ENCODE results near the gene CHSY1.
"Not testable (repeated sequence)": the region's sequence is repeated elsewhere in the genome, so short reads cannot be mapped to it uniquely, and the experiment has no call there.

Gene CHSY1, protein sequence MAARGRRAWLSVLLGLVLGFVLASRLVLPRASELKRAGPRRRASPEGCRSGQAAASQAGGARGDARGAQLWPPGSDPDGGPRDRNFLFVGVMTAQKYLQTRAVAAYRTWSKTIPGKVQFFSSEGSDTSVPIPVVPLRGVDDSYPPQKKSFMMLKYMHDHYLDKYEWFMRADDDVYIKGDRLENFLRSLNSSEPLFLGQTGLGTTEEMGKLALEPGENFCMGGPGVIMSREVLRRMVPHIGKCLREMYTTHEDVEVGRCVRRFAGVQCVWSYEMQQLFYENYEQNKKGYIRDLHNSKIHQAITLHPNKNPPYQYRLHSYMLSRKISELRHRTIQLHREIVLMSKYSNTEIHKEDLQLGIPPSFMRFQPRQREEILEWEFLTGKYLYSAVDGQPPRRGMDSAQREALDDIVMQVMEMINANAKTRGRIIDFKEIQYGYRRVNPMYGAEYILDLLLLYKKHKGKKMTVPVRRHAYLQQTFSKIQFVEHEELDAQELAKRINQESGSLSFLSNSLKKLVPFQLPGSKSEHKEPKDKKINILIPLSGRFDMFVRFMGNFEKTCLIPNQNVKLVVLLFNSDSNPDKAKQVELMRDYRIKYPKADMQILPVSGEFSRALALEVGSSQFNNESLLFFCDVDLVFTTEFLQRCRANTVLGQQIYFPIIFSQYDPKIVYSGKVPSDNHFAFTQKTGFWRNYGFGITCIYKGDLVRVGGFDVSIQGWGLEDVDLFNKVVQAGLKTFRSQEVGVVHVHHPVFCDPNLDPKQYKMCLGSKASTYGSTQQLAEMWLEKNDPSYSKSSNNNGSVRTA

GRCh38 chr15:101251830-101252820 lies at the start of gene CHSY1:
TSS of gene CHSY1 (minus strand) at chr15:101252048. CDS start at chr15:101251456, 592 bp downstream.
- DNase-seq = peak; percentile 98

DNA sequence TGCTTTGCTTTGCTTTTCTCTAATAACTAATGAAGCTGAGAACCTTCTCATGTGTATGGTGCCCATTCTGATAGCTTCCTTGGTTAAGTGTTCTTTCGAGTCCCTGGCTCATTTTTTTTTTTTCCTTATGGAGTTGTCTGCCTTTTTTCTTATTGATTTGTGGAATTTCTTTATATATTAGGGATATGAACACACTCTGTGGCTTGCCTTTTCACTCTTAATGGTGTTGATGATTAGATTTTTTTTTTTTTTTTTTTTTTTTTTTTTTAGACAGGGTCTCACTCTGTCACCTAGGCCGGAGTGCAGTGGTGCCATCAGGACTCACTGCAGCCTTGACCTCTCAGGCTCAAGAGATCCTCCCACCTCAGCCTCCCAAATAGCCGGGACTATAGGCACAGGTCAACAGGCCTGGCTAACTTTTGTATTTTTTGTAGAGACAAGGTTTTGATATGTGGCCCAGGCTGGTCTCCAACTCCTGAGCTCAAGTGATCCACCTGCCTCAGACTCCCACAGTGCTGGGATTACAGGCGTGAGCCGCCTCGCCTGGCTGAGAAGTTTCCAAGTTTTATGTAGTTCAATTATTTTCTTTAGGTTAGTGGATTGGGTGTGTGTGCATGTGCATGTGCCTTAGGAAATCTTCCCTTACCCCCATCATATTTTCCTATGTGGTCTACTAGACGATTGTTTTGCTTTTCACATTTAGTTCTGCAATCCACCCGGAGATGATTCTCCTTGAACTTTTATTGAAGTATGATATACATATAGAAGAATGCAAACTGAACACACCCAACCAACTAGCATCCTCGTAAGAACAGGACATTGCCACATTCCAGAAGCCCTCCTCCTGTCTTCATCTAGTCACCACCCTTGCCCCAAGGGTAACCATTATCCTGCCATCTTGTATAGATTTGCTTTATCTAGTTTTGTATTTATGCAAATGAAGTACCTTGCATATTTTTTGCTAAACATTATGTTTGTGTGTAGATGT lies 44.9 kb upstream of the CHSY1 start:
- no peak for DNase-seq

DNA sequence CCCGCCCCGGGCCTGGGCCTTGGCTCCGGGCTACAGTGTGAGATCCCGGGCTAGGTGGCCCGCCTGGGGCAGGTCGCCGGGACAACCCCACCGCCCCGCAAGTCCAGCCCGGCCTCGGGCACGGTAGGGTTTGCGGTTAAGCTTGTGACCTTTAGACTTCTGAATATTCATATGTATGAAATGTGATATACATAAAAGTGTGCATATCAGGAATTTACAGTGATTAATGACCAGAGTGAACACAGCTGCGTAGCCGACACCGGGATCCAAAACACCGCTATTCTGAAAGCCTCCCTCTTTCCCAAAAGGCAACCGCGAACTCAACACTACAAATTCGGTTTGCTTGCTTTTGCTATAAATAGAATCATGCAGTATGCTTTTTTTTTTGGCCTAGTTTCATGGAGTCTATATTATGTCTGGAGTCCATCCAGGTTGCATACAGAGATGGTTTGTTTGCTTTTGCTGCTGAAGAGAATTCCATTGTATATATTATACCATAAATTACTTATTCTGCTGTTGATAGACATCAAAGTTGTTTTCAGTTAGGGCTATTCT lies 43.8 kb upstream of the CHSY1 start:
- DNase-seq = no peak

DNA sequence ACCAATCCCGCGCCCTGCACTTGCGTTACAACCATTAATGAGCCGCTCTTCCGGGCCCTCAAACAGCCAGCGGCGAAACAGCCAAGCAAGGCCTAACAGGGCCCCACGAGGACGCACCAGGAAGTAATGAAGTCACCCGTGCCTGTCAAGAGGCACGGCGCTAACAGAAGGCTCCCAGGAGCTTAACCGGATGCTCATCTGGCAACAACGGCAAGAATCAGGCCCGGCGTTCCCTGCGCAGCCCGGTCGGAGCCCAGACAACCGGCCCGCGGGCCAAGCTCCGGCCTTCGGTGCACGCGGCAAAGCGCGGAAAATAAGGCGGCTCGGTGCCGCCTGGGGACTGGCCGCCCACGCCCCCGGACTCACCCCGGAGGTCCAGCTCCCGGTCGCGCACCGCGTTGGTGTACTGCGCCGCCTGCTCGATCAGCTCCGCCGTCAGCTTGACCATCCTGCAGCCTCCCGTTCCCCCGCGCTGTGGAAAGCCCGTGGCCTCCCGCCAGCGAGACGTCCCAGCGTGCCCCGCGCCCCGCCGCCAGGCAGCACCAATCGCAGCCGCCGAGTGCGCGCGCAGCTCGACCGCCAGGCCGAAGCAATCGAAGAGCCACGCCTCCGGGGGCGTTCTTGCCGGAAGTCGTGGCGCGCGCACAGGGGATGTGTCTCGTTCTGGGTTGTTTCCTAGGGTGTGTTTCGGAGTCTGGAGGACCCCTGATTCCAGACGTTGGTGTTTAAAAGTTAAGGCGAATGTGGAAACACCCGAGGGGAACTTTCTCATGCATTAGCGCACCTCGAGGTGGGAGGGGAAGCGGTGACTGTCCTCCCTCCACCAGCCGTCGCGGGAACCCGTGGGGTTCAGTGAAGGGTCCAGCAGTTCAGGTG lies 43.1 kb upstream of the CHSY1 start, which contains the start of gene SNRPA1:
SNRPA1 (minus strand) TSS at position 518 of the 876 bp plus-strand sequence; CDS start at position 448, 70 bp downstream.
- DNase-seq = peak; percentile 98

DNA sequence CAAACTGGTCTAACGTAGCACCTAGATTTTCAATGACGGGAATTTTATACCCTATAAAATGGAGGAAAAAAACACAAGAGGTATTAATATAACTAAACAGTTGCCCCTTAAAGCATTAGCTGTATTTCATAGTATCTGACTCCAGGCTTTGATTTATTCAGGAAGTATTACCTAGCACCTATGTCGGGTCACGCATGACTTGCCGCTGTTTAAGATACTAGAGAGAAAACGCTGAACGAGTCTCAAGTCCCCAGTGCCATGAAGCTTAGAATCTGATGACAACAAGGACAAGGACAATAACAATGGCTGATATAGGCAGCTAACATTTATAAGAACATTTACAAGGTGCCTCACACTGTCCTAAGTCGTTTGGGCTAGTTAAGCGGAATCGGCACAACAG lies 41.3 kb upstream of the CHSY1 start:
- no peak for DNase-seq

DNA sequence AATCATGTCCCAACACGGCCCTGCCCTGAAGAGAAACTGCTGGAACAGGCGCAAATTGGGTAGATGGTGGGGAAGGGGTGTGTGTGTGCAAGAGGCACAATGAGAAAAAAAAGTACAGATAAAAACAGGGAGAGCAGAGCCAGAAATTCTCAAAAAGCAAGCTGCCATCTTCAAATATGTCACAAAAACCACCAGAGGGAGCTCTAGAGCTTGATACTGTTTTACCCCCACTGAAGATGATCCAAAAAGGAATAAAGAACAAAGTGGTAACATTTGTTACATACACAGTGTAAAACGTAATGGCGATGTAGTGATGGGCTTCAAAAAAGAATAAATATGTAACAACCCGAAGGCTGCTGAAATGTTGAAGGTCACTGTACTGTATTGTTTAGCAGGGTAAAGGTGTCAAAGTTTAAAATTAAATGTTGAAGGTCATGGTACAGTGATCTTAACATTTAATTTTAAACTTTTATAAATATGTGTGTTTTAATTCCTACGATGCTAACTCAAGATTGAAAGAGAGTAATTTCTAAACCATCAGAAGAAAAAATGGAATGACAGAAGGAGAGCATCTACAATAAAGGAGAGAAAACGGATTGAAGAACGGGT lies 37.2 kb upstream of the CHSY1 start:
- DNase-seq = peak; percentile 83

DNA sequence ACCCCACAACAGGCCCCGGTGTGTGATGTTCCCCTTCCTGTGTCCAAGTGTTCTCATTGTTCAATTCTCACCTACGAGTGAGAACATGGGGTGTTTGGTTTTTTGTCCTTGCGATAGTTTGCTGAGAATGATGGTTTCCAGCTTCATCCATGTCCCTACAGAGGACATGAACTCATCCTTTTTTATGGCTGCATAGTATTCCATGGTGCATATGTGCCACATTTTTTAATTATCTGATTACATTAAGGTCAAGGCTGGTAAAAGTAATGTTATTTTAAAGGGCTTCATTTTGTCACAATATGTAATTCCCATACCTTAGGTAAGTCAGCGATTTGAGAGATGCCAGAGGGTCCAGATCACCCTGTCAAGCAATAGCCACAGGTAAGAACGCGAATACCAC lies 35.5 kb upstream of the CHSY1 start:
- DNase-seq = not testable (repeated sequence)

GRCh38 chr15:101286471-101287114 lies 34.7 kb upstream of the CHSY1 start:
- peak; percentile 22 for DNase-seq

DNA sequence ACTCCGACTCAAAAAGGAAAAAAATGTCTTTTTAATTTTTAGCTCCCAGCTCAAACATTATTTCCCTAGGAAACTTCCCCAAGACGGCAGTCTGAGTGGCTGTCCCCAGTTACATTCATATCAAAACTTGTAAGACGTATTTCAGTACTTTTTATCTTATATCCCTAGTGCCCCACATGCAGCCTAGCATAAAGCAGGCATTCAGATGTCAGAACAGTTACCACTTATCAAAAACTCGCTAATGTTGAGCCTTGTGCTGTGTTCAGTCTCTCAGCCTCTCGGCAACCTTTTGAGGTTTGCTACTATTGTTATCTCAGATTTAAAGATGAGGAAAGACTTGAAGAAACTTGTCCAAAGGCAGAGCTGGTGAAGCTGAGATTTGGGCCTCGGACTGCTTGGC lies 32.1 kb upstream of the CHSY1 start:
- DNase-seq = no peak

DNA sequence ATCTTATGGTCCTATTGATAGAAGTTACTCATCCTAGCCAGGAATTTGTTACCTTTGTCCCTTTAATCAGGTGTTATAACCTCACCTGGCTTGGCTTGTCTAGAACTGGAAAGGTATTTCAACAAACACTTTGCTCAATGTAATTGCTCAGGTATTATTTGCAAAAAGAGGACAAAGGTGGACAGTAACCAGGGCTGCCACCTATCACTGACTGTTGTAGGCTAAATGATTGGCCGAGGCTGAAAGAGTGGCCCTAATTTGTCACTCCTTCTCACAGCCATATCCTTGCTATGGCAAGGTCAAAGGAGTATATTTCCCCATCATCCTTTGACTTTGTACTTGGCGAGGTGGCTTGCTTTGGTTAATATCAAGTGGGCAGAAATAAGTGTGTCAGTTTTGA lies 28.2 kb upstream of the CHSY1 start:
- DNase-seq = no peak

DNA sequence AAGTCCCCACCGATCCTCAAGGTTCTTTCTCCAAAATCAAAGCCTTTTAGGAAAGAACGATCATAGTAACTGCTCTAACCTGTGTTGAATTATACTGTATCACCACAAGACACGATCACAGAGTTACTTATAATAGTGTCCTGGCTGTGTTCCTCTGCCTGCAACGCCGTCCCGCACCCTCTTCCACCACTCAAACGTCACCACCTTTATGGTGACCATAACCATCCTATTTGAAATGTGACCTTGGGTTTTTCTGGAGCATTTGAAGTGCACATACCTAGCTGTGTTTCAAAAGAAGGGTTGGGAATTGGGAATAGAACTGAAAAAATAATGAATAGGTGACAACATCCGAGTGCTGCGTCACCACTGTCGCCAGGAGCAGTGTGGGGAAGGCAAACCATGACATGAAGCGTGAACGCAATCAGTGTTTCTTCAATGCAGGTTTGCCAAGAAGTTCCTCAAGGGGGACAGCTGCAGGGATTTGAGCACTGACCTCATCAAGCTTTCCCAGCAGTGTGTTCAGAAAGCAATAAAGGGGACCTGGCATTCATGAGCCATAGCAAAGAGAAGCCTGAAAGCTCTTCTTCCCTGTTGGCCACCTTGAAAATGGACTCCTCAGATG lies 26.2 kb upstream of the CHSY1 start:
- no peak for DNase-seq

GRCh38 chr15:101277038-101277822 lies 25.4 kb upstream of the CHSY1 start, which contains the start of gene SELENOS:
TSS of gene SELENOS (minus strand) at chr15:101277485. CDS start at chr15:101277417, 68 bp downstream.
- peak; percentile 97 for DNase-seq

DNA sequence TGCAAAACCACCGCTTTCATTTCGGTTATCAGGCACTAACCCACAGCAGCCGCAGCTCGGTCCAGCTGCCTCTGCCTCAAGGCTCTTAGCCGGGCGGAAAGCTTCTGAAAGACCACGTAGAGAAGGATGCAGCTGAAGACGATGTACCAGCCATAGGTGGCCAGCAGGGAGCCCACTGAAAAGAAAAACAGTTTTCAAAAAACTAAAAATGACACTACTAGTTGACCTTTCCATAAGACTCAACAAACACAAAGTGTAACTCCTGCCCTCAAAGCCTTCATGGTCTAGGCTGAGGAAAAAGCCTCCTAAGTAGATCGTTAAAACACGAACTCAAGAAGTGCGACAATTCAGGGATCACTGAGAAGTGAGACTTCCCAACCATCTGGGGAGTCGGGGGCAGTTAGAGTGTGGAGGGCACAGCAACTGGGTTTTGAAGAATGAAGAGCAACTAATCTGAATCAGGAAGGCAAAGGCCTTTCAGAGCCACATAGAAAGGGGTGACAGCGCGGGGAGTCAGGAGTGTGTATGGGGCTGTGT lies 24.7 kb upstream of the CHSY1 start:
- peak; percentile 23 for DNase-seq

DNA sequence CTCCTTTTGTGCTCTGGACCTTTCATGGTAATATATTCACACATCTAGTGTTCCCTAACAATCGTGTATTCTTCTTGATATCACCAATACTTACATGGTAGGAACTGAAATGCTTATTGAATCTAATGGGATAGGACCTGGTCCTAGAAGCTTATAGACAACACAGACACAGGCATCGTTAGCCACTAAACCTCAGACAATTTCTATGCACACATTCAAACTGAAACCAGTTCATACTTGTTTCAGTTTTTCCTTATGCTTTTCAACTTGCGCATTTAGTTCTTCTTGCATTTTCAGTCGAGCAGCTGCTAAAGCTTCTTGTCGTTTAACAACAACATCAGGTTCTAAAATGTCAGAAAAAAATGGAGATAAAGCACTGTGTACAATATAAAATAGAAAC lies 23.2 kb upstream of the CHSY1 start:
- no peak for DNase-seq

- no peak for DNase-seq
Observed at GRCh38 chr15:101273534-101273933, 21.7 kb upstream of the CHSY1 start.

DNA sequence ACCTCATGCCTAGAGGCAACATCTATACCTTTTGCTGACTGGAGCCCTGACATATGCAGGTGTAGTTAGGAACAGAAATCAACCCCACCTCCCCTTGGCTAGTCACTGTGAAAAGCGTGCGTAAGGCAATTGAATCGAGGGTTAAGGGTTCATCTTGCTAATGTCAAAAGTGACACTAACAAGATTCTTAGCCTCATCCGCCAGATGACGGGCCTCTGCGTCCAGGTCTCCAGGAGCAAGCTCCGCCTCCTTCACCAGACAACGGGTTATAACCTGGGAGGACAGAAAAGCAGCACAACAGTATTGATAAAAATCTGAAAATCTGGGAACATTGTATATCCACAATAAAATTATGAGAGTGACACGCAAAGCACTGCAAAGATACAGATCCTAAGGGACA lies 20.7 kb upstream of the CHSY1 start:
- DNase-seq = no peak
